Sigmoid colon (tissue), 3 donors: Measurements from ENCODE around the gene KIDINS220.

Experiments
- POLR2A ChIP-seq, 2 donors: fragments of 450-650 bp; IDR thresholded peaks; one replicate each; pipeline ENCODE4 v1.6.1; 2016; ENCODE audit warnings: antibody characterized with exemption in 2 of 2, mild to moderate bottlenecking in 2 of 2, moderate library complexity in 2 of 2
- TF ChIP-seq, protein P1 (sequence below), 4 experiments: fragments of 450-650 bp in 3 of 4; fragments of 200-600 bp in 1 of 4; IDR thresholded peaks; one replicate each; pipeline ENCODE4 v1.5.1; 2016 to 2019; ENCODE audit warnings: antibody characterized with exemption in 4 of 4, mild to moderate bottlenecking in 3 of 4, moderate library complexity in 2 of 4

DNA sequence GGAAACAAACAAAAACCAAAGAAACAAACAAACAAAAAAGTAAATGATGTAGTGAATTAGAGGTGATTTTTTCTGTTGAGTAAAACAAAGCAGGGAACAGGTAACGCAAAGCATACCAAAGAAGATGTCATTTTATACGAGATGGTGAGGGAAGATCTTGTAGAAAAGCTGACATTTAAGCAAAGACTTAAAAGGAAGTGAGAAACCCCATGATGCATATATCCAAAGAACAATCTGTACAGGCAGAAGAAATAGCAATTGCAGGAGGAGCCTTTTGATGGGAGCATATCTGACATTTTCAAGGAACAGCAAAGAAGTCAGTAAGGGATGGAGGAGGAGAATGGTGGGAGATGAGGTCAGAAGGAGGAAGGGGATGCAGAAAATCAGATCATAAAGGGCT lies 63.0 kb downstream of the KIDINS220 start:
- TF ChIP-seq, protein P1, sequence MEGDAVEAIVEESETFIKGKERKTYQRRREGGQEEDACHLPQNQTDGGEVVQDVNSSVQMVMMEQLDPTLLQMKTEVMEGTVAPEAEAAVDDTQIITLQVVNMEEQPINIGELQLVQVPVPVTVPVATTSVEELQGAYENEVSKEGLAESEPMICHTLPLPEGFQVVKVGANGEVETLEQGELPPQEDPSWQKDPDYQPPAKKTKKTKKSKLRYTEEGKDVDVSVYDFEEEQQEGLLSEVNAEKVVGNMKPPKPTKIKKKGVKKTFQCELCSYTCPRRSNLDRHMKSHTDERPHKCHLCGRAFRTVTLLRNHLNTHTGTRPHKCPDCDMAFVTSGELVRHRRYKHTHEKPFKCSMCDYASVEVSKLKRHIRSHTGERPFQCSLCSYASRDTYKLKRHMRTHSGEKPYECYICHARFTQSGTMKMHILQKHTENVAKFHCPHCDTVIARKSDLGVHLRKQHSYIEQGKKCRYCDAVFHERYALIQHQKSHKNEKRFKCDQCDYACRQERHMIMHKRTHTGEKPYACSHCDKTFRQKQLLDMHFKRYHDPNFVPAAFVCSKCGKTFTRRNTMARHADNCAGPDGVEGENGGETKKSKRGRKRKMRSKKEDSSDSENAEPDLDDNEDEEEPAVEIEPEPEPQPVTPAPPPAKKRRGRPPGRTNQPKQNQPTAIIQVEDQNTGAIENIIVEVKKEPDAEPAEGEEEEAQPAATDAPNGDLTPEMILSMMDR (IDR thresholded peaks at IDR 0.05), result no peak
- no peak for TF ChIP-seq POLR2A (IDR thresholded peaks at IDR 0.05)
